DOHH2 (cell line): ENCODE results near the gene RNF125.

Source experiments
- CTCF ChIP-seq: fragments of 200-600 bp; sonication (generic); IDR thresholded peaks from one replicate; pipeline ENCODE4 v1.5.1; 2014; ENCODE audit warnings: antibody characterized with exemption, mild to moderate bottlenecking, low read depth, low read length; ENCODE audit not compliant: poor library complexity, severe bottlenecking
- EZH2phosphoT487 ChIP-seq: fragments of 200-600 bp; sonication (generic); IDR thresholded peaks from 2 replicates; pipeline ENCODE4 v1.6.1; 2017; ENCODE audit warnings: borderline replicate concordance, mild to moderate bottlenecking, antibody characterized with exemption, low read length, moderate library complexity, mixed read lengths

- TF ChIP-seq CTCF (no peak), EZH2phosphoT487 (no peak)
These were observed 7.4 kb upstream of the RNF125 start for GRCh38 chr18:32011193-32011592.
